Measurements from ENCODE around the gene TMEM91. TPM values are rescaled to one million over a fixed set of nuclear protein-coding genes. Genes with fewer than 3 reads are reported as not detected.
A peak's percentile ranks its signal among the peaks of the same experiment; 100 is the strongest.

TMEM91 gene
- total and polyA plus RNA-seq, 2 of the 13 experiments (the other 11 are each of a cell fraction or from before 2014, with no cell fraction given): 6.3 to 10.3 TPM

- TF ChIP-seq BRF2 (CRISPR knock-in tag; IDR thresholded peaks at IDR 0.05) (no peak), MYPOP (CRISPR knock-in tag; IDR thresholded peaks at IDR 0.05) (peak; percentile 66), ZNF414 (CRISPR knock-in tag; IDR thresholded peaks at IDR 0.05) (no peak), ZNF672 (CRISPR knock-in tag; IDR thresholded peaks at IDR 0.05) (no peak), TERF1 (CRISPR knock-in tag; IDR thresholded peaks at IDR 0.05) (no peak), ZBTB7A (CRISPR knock-in tag; IDR thresholded peaks at IDR 0.05) (no peak; the same call in 1 of the 2 replicates), ZNF251 (CRISPR knock-in tag; IDR thresholded peaks at IDR 0.05) (no peak), ZNF619 (CRISPR knock-in tag; IDR thresholded peaks at IDR 0.05) (no peak), STAG1 (CRISPR knock-in tag; IDR thresholded peaks at IDR 0.05) (no peak), NFIB (CRISPR knock-in tag; IDR thresholded peaks at IDR 0.05; ENCODE audit: borderline replicate concordance) (no peak), GATAD2A (CRISPR knock-in tag; IDR thresholded peaks at IDR 0.05) (0 out of 2 replicates have a peak, but pooled peaks have one; percentile 20), MAZ (IDR thresholded peaks at IDR 0.05; ENCODE audit: borderline replicate concordance, low read depth, low read length) (peak; percentile 47; the same call in 1 of the 2 replicates), MAZ (CRISPR knock-in tag; IDR thresholded peaks at IDR 0.05; ENCODE audit: low read depth) (no peak), ZNF224 (CRISPR knock-in tag; IDR thresholded peaks at IDR 0.05) (no peak), SP5 (CRISPR knock-in tag; IDR thresholded peaks at IDR 0.05; ENCODE audit: borderline replicate concordance, low read depth) (no peak), ZNF572 (CRISPR knock-in tag; IDR thresholded peaks at IDR 0.05) (no peak), ZFP82 (CRISPR knock-in tag; IDR thresholded peaks at IDR 0.05; ENCODE audit: borderline replicate concordance) (no peak), ZNF121 (CRISPR knock-in tag; IDR thresholded peaks at IDR 0.05) (no peak), RAD51 (IDR thresholded peaks at IDR 0.05; ENCODE audit: borderline replicate concordance) (no peak), AGO2 (optimal IDR thresholded peaks at IDR 0.05; ENCODE audit: low read depth, low read length) (peak; percentile 71), SMYD3 (CRISPR knock-in tag; IDR thresholded peaks at IDR 0.05) (no peak), ERF (CRISPR knock-in tag; IDR thresholded peaks at IDR 0.05) (no peak)
- TF ChIP-seq, protein P1, sequence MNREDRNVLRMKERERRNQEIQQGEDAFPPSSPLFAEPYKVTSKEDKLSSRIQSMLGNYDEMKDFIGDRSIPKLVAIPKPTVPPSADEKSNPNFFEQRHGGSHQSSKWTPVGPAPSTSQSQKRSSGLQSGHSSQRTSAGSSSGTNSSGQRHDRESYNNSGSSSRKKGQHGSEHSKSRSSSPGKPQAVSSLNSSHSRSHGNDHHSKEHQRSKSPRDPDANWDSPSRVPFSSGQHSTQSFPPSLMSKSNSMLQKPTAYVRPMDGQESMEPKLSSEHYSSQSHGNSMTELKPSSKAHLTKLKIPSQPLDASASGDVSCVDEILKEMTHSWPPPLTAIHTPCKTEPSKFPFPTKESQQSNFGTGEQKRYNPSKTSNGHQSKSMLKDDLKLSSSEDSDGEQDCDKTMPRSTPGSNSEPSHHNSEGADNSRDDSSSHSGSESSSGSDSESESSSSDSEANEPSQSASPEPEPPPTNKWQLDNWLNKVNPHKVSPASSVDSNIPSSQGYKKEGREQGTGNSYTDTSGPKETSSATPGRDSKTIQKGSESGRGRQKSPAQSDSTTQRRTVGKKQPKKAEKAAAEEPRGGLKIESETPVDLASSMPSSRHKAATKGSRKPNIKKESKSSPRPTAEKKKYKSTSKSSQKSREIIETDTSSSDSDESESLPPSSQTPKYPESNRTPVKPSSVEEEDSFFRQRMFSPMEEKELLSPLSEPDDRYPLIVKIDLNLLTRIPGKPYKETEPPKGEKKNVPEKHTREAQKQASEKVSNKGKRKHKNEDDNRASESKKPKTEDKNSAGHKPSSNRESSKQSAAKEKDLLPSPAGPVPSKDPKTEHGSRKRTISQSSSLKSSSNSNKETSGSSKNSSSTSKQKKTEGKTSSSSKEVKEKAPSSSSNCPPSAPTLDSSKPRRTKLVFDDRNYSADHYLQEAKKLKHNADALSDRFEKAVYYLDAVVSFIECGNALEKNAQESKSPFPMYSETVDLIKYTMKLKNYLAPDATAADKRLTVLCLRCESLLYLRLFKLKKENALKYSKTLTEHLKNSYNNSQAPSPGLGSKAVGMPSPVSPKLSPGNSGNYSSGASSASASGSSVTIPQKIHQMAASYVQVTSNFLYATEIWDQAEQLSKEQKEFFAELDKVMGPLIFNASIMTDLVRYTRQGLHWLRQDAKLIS (CRISPR knock-in tag; IDR thresholded peaks at IDR 0.05): no peak
Observed at GRCh38 chr19:41352609-41353465, 23.5 kb upstream of the TMEM91 start (continued).

All from HepG2 (cell line).